ENCODE data around the gene TMEM200A.

Gene TMEM200A

DNA sequence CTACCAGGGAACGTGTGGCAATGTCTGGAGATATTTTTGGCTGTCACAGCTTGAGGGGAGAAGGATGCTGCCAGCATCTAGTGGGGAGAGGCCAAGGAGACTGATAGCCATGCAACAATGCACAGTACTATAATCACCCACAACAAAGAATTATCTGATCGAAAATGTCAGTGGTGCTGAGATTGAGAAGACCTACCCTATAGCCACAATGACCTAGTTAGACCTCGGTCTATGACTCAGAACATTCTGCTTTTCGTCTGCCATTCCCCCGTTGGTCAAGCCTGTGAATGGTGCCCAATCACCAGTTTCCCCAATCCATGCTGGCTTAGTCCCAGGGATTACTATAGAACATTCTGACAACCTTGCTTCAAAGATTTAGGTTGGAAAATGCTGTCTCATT lies 93.5 kb downstream of the TMEM200A start:
- TF ChIP-seq, protein P1, sequence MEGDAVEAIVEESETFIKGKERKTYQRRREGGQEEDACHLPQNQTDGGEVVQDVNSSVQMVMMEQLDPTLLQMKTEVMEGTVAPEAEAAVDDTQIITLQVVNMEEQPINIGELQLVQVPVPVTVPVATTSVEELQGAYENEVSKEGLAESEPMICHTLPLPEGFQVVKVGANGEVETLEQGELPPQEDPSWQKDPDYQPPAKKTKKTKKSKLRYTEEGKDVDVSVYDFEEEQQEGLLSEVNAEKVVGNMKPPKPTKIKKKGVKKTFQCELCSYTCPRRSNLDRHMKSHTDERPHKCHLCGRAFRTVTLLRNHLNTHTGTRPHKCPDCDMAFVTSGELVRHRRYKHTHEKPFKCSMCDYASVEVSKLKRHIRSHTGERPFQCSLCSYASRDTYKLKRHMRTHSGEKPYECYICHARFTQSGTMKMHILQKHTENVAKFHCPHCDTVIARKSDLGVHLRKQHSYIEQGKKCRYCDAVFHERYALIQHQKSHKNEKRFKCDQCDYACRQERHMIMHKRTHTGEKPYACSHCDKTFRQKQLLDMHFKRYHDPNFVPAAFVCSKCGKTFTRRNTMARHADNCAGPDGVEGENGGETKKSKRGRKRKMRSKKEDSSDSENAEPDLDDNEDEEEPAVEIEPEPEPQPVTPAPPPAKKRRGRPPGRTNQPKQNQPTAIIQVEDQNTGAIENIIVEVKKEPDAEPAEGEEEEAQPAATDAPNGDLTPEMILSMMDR (IDR thresholded peaks at IDR 0.05; ENCODE audit: low read depth, low read length) = no peak
- no peak overlapping the region for H3K4me3 ChIP-seq (ENCODE audit: low read depth, low read length)

DNA sequence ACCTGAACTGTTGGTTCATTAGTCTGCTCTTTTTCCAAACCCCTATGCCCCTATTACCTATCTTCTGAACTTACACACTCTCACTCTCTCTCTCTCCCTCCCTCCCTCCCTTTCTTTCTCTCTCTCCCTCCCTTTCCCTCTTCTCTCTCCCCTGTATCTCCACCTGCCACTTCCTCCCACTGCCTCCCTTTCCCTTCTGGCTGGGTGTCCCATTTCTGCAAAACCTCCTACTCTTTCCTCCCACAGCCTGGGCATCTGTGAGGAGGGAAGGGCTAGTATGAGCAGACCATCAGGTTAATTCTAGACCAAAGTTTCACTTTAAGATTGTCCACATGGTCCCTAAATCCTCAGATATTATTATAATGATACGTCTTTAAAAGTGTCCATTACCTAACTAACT lies 95.1 kb downstream of the TMEM200A start:
- no peak overlapping the region for H3K4me3 ChIP-seq (ENCODE audit: low read depth, low read length)
- TF ChIP-seq, protein P1 (IDR thresholded peaks at IDR 0.05; ENCODE audit: low read depth, low read length) = no peak

- TF ChIP-seq, protein P1 (IDR thresholded peaks at IDR 0.05; ENCODE audit: low read depth, low read length) = no peak
- no peak overlapping the region for H3K4me3 ChIP-seq (ENCODE audit: low read depth, low read length)
Observed at GRCh38 chr6:130466052-130466747, 100.4 kb downstream of the TMEM200A start.

DNA sequence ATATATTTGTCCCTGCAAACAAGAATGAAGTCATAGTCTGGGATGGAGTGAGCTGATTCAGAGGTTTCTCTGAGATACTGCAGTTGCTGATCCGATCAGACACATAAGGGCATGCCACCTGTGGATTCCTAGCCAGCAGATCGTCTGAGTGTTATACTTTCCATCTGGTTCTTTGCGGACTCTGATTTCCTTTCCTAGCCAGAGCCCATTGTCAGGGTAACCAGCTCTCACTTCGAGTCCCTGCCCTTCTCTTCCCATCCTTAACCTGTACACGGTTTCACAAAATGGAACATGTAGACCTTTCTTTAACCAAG lies 100.9 kb downstream of the TMEM200A start:
- TF ChIP-seq, protein P1 (IDR thresholded peaks at IDR 0.05; ENCODE audit: low read depth, low read length) = no peak
- no peak overlapping the region for H3K4me3 ChIP-seq (ENCODE audit: low read depth, low read length)

- TF ChIP-seq, protein P1 (IDR thresholded peaks at IDR 0.05; ENCODE audit: low read depth, low read length) = no peak
- no peak overlapping the region for H3K4me3 ChIP-seq (ENCODE audit: low read depth, low read length)
Observed at GRCh38 chr6:130467146-130468050, 101.6 kb downstream of the TMEM200A start.

GRCh38 chr6:130470766-130471165 lies 104.9 kb downstream of the TMEM200A start:
- H3K4me3 ChIP-seq (ENCODE audit: low read depth, low read length) = no peak overlapping the region
- TF ChIP-seq, protein P1 (IDR thresholded peaks at IDR 0.05; ENCODE audit: low read depth, low read length) = no peak

- H3K4me3 ChIP-seq (ENCODE audit: low read depth, low read length) = no peak overlapping the region
Observed at GRCh38 chr6:130473886-130474285, 108.1 kb downstream of the TMEM200A start.

More at GRCh38 chr6:130473886-130474285, 108.1 kb downstream of the TMEM200A start:
- TF ChIP-seq, protein P1 (IDR thresholded peaks at IDR 0.05; ENCODE audit: low read depth, low read length) = no peak
